Testis (tissue), 3 donors: ENCODE data around the gene DNMBP. TPM values are rescaled to one million over a fixed set of nuclear protein-coding genes. Genes with fewer than 3 reads are reported as not detected.
A peak's percentile ranks its signal among the peaks of the same experiment; 100 is the strongest.

Source experiments
- DNase-seq: peaks from one replicate; pipeline ENCODE4 v3.0.0-alpha.2; 2019
- H3K27ac ChIP-seq, 2 donors: fragments of 200-600 bp; sonication (generic); one replicate each; pipeline ENCODE4 v1.5.1; 2019
- H3K27me3 ChIP-seq: fragments of 200-600 bp; sonication (generic); one replicate; pipeline ENCODE4 v1.5.1; 2019
- H3K36me3 ChIP-seq: fragments of 200-600 bp; sonication (generic); one replicate; pipeline ENCODE4 v1.5.1; 2017; ENCODE audit warnings: low read depth; ENCODE audit errors: missing control alignments
- H3K4me1 ChIP-seq: fragments of 200-600 bp; sonication (generic); one replicate; pipeline ENCODE4 v1.5.1; 2019
- H3K4me3 ChIP-seq, 2 donors: fragments of 200-600 bp; sonication (generic); one replicate each; pipeline ENCODE4 v1.5.1; 2017 to 2019
- H3K9me3 ChIP-seq: fragments of 200-600 bp; sonication (generic); one replicate; pipeline ENCODE4 v1.5.1; 2017
- CTCF ChIP-seq, 3 experiments: fragments of 450-650 bp in 2 of 3; fragments of 200-600 bp in 1 of 3; sonication (generic) in 1 of 3; IDR thresholded peaks; one replicate each; pipeline ENCODE4 v1.5.1; 2016 to 2019; ENCODE audit warnings: antibody characterized with exemption in 3 of 3, mild to moderate bottlenecking in 2 of 3, moderate library complexity in 1 of 3
- POLR2A ChIP-seq: fragments of 450-650 bp; IDR thresholded peaks from one replicate; pipeline ENCODE4 v1.6.1; 2017; ENCODE audit warnings: antibody characterized with exemption, mild to moderate bottlenecking, moderate library complexity
- WGBS, 2 donors: methylation state at CpG; one replicate each; pipeline ENCODE4 v1.1.5; 2018; 5-methylcytosine and 5-hydroxymethylcytosine counted together
- intact Hi-C: fragments of 100-400 bp; cut with DNase I; formaldehyde crosslinking; loops from one replicate; pipeline ENCODE4 v1.15.1; 2023; ENCODE audit warnings: low total_unique reads
- polyA plus RNA-seq: library from polyadenylated mRNA; stranded (reverse); fragments of 350-450 nt; fragmentation: Illumina TruSeq; extraction: RNeasy Lipid Tissue Mini Kit (QIAGEN cat#74804); gene quantifications from one replicate; pipeline ENCODE4 v1.2.3, GENCODE V29; 2014; ENCODE audit warnings: low read depth, low replicate concordance; ENCODE audit not compliant: insufficient read depth
- total RNA-seq, 2 donors: library from RNA; depleted of rRNA; stranded (reverse); fragments of >200 nt; gene quantifications; one replicate each; pipeline ENCODE4 v1.2.3, GENCODE V29; 2016

The DNMBP gene
- total and polyA plus RNA-seq, 3 donors from 2014 or later = 20.8 to 36.0 (median 33.4) TPM

- 88 to 92% methylated on average over 8 of the region's 8 CpGs for whole genome bisulfite sequencing, 2 donors
- Histone ChIP-seq H3K36me3 (no peaks in the 10 kb centered on the region), H3K27me3 (no peaks in the 10 kb centered on the region), H3K27ac (peak overlapping the region; percentile 28 to 65), H3K9me3 (no peaks in the 10 kb centered on the region), H3K4me3 (no peak overlapping the region), H3K4me1 (peaks cover 44% of the 10 kb centered on the region)
- TF ChIP-seq CTCF (IDR thresholded peaks at IDR 0.05) (no peak), POLR2A (no peak)
- intact Hi-C loops = no loop called here
- DNase-seq = no peak
Observed at GRCh38 chr10:99999319-100000108, 10.2 kb downstream of the DNMBP start.

GRCh38 chr10:99998889-99999288 lies 10.9 kb downstream of the DNMBP start:
- WGBS, 2 donors = 83 to 88% methylated on average over 6 of the region's 6 CpGs
- TF ChIP-seq POLR2A (no peak), CTCF (IDR thresholded peaks at IDR 0.05) (no peak)
- Histone ChIP-seq H3K9me3 (no peaks in the 10 kb centered on the region), H3K27me3 (no peaks in the 10 kb centered on the region), H3K36me3 (no peaks in the 10 kb centered on the region), H3K27ac (peak overlapping the region; percentile 28 to 65), H3K4me3 (no peak overlapping the region), H3K4me1 (peaks cover 45% of the 10 kb centered on the region)
- DNase-seq = no peak
- intact Hi-C loops = no loop called here

DNA sequence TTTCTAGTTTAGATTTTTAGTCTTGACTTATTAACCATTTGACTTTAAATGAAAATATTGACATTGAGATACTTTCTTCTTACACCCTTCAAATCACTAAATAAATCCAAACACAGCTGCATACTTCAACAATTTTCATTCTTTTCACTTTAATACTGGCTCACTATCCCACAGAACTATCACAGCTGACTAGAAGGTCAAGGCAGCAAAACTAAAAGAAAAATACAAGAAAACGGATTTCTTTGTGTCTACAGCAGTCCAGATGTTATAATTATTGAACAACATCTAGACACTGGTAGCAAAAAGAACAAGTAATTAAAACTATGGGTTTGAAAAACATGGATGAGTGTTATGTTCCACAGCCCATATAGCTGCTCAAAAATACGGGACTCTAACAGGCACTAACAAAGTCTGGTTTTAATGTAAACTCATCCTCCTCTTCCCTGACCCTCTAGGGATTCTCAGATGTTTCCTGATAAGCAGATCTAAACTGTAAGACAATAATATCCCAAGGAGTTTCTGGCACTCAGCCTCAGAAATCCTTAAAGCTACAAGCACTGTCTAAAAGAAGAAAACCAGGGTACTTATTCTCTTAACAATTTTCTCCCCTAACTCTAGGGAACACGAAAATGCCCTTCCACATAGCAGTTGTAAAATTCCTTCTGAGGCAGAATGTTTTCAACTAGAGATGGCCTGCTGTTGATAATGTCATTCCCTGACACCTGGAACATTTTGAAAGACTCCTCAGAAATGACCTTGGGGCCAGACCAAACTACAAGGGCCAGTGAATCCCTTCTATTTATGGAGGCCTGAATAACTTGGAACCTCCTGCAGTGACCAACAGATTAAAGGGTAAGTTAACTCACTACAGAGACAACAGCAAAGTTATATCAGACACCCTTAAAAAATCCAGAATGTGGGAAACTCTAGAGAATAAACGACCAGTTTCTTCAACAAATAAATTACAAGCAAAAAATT lies 12.8 kb downstream of the DNMBP start:
- 28 to 38% methylated on average over 4 of the region's 4 CpGs for whole genome bisulfite sequencing, 2 donors
- TF ChIP-seq CTCF (IDR thresholded peaks at IDR 0.05) (no peak), POLR2A (no peak)
- DNase-seq = no peak
- H3K4me1 ChIP-seq = peaks cover 43% of the 10 kb centered on the region
- H3K36me3 ChIP-seq = no peaks in the 10 kb centered on the region
- H3K9me3 ChIP-seq = no peaks in the 10 kb centered on the region
- intact Hi-C loops = no loop called here
- H3K4me3 ChIP-seq = no peak overlapping the region
- H3K27ac ChIP-seq = peak overlapping the region; percentile 34 to 81
- no peaks in the 10 kb centered on the region for H3K27me3 ChIP-seq

- H3K27me3 ChIP-seq = no peaks in the 10 kb centered on the region
- 69 to 77% methylated on average over 3 of the region's 3 CpGs for WGBS, 2 donors
- TF ChIP-seq CTCF (IDR thresholded peaks at IDR 0.05) (no peak), POLR2A (no peak)
- H3K36me3 ChIP-seq = no peaks in the 10 kb centered on the region
- no peaks in the 10 kb centered on the region for H3K9me3 ChIP-seq
- DNase-seq = no peak
- no peak overlapping the region for H3K27ac ChIP-seq
- peaks cover 37% of the 10 kb centered on the region for H3K4me1 ChIP-seq
- intact Hi-C loops = no loop called here
- no peak overlapping the region for H3K4me3 ChIP-seq
Observed at GRCh38 chr10:99995713-99996112, 14.0 kb downstream of the DNMBP start.
